HT1080 (cell line): Measurements from ENCODE around the gene RNF166. TPM values are rescaled to one million over a fixed set of nuclear protein-coding genes. Genes with fewer than 3 reads are reported as not detected.

Experiments used
- DNase-seq: peaks from one replicate; pipeline ENCODE4 v3.0.0-alpha.2; 2015; ENCODE audit warnings: low read depth
- total RNA-seq: library from RNA; depleted of rRNA; stranded (reverse); fragments of >200 nt; shearing (Covaris generic); gene quantifications from 2 replicates; pipeline ENCODE4 v1.2.3, GENCODE V29; 2014; rRNA removed

Gene RNF166
- total RNA-seq, 1 experiment from 2014 or later, result 31.9 TPM

- DNase-seq, result no peak
These were observed 52.4 kb downstream of the RNF166 start for GRCh38 chr16:88653596-88654362.

- DNase-seq, result no peak
These were observed 53.1 kb downstream of the RNF166 start for GRCh38 chr16:88653101-88653500.

GRCh38 chr16:88652762-88653063 is 53.5 kb downstream of the RNF166 start:
- DNase-seq, result no peak

- DNase-seq, result no peak
These were observed 54.0 kb downstream of the RNF166 start for GRCh38 chr16:88651989-88652761.

- no peak for DNase-seq
These were observed 54.8 kb downstream of the RNF166 start for GRCh38 chr16:88651276-88651988.

GRCh38 chr16:88650749-88651275 is 55.4 kb downstream of the RNF166 start, which contains the start of gene CYBA:
Gene CYBA (minus strand): TSS chr16:88651053. CDS start chr16:88651013, 40 bp downstream.
- DNase-seq, result no peak

GRCh38 chr16:88649924-88650748 is 56.1 kb downstream of the RNF166 start:
- DNase-seq, result no peak

GRCh38 chr16:88649195-88649923 is 56.8 kb downstream of the RNF166 start:
- no peak for DNase-seq

GRCh38 chr16:88647178-88648070 is 58.8 kb downstream of the RNF166 start:
- DNase-seq, result no peak

Other genes starting within 250 kb of the RNF166 start
- gene ZC3H18, start 136.0 kb downstream of the RNF166 start, total RNA-seq, result 18.7 and 21.7 TPM in 2 replicates
- gene IL17C, start 67.8 kb downstream of the RNF166 start, total RNA-seq, result not detected in 2 replicates
- gene CYBA, start 55.4 kb downstream of the RNF166 start, total RNA-seq, result 0.10 TPM in 1 of 2 replicates, not detected in the other
- 58.6 and 60.3 TPM in 2 replicates for gene MVD, start 43.3 kb downstream of the RNF166 start, total RNA-seq
- gene SNAI3, start 19.9 kb downstream of the RNF166 start, total RNA-seq, result 0.30 and 0.51 TPM in 2 replicates
- 26.6 and 31.0 TPM in 2 replicates for gene CTU2, start 95 bp upstream of the RNF166 start, total RNA-seq
- gene PIEZO1, start 78.8 kb upstream of the RNF166 start, total RNA-seq, result 152 and 159 TPM in 2 replicates
- 33.5 and 64.6 TPM in 2 replicates for gene CDT1, start 97.4 kb upstream of the RNF166 start, total RNA-seq
- gene APRT, start 105.5 kb upstream of the RNF166 start, total RNA-seq, result 374 and 377 TPM in 2 replicates
- gene GALNS, start 150.5 kb upstream of the RNF166 start, total RNA-seq, result 5.1 and 7.4 TPM in 2 replicates
- 58.5 and 74.3 TPM in 2 replicates for gene TRAPPC2L, start 150.7 kb upstream of the RNF166 start, total RNA-seq
- not detected in 2 replicates for gene PABPN1L, start 160.3 kb upstream of the RNF166 start, total RNA-seq